ENCODE data around the gene PRKCA.

DNA sequence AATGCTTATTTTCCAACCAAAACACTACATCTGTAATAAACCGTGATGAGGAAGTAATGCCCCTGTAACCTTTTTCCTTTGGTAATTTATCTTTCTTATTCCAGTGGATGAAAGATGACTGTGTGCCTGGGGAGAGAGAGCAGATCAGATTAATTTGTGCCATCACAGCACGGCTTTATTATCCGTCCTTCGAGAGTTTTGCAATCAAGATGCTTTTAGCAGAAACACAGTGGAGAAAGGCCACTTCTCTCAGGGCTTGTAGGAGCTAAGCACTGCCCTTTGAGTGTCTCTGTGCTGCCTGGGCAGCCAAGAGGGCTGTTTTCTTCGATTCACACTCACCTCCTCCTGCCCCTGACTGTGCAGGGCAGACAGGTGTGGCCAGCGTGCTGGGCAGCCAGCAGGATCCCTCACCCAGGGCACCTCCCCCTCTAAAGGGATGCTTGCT, 190.2 kb downstream of the PRKCA start:
- TF ChIP-seq, protein P1, sequence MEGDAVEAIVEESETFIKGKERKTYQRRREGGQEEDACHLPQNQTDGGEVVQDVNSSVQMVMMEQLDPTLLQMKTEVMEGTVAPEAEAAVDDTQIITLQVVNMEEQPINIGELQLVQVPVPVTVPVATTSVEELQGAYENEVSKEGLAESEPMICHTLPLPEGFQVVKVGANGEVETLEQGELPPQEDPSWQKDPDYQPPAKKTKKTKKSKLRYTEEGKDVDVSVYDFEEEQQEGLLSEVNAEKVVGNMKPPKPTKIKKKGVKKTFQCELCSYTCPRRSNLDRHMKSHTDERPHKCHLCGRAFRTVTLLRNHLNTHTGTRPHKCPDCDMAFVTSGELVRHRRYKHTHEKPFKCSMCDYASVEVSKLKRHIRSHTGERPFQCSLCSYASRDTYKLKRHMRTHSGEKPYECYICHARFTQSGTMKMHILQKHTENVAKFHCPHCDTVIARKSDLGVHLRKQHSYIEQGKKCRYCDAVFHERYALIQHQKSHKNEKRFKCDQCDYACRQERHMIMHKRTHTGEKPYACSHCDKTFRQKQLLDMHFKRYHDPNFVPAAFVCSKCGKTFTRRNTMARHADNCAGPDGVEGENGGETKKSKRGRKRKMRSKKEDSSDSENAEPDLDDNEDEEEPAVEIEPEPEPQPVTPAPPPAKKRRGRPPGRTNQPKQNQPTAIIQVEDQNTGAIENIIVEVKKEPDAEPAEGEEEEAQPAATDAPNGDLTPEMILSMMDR (IDR thresholded peaks at IDR 0.05), result no peak
- TF ChIP-seq POLR2A (IDR thresholded peaks at IDR 0.05), result no peak
